Activated T-helper 1 cell treated with anti-CD3 and anti-CD28 coated beads, Interleukin-2, amount 50 U/mL, for 16 hours (primary cell): Measurements from ENCODE around the gene DNAJB8.

Source experiments
- DNase-seq, 2 donors: peaks; one replicate each; pipeline ENCODE4 v3.0.0-alpha.2; 2020; ENCODE audit warnings: low read depth in 1 of 2, low spot score in 1 of 2

DNAJB8 gene

GRCh38 chr3:128427872-128428822 is 38.5 kb downstream of the DNAJB8 start:
- DNase-seq = no peak

- no peak for DNase-seq
These were observed 39.4 kb downstream of the DNAJB8 start for GRCh38 chr3:128427175-128427857.

- DNase-seq = peak; percentile 20 to 32
These were observed 40.4 kb downstream of the DNAJB8 start for GRCh38 chr3:128426128-128426921.

- DNase-seq = no peak
These were observed 40.9 kb downstream of the DNAJB8 start for GRCh38 chr3:128425846-128426127.

- DNase-seq = no peak
These were observed 41.4 kb downstream of the DNAJB8 start for GRCh38 chr3:128425142-128425845.

GRCh38 chr3:128424508-128425069 is 42.1 kb downstream of the DNAJB8 start:
- no peak for DNase-seq

- no peak for DNase-seq
These were observed 43.1 kb downstream of the DNAJB8 start for GRCh38 chr3:128423525-128424147.

GRCh38 chr3:128422762-128423524 is 43.7 kb downstream of the DNAJB8 start:
- no peak for DNase-seq

GRCh38 chr3:128421966-128422365 is 44.7 kb downstream of the DNAJB8 start:
- DNase-seq = no peak

GRCh38 chr3:128421439-128421836 is 45.3 kb downstream of the DNAJB8 start:
- no peak for DNase-seq

GRCh38 chr3:128420720-128421438 is 45.8 kb downstream of the DNAJB8 start:
- DNase-seq = no peak

- no peak for DNase-seq
These were observed 46.4 kb downstream of the DNAJB8 start for GRCh38 chr3:128420289-128420688.

- DNase-seq = no peak
These were observed 47.4 kb downstream of the DNAJB8 start for GRCh38 chr3:128419311-128419710.

- no peak for DNase-seq
These were observed 47.8 kb downstream of the DNAJB8 start for GRCh38 chr3:128418900-128419299.

- no peak for DNase-seq
These were observed 50.0 kb downstream of the DNAJB8 start for GRCh38 chr3:128416578-128417211.

- no peak for DNase-seq
These were observed 50.7 kb downstream of the DNAJB8 start for GRCh38 chr3:128415773-128416577.

GRCh38 chr3:128415200-128415772 is 51.4 kb downstream of the DNAJB8 start:
- no peak for DNase-seq
